Effector memory CD8-positive, alpha-beta T cell (primary cell): Measurements from ENCODE around the gene GSTT2B.
"Not testable (repeated sequence)": the region's sequence is repeated elsewhere in the genome, so short reads cannot be mapped to it uniquely, and the experiment has no call there.

Experiments used
- ATAC-seq: fragments of 150-1000 bp; cut with Tn5 transposase; replicated peaks from 2 replicates; pipeline ENCODE4 v1.10.0; 2021; ENCODE audit warnings: mild to moderate bottlenecking, moderate library complexity
- DNase-seq, 3 experiments: peaks; one replicate each; pipeline ENCODE4 v3.0.0; 2021
- H3K27ac Mint-ChIP-seq, 2 donors: one replicate each; pipeline ENCODE4 v1.8.0; 2022; ENCODE audit warnings: mild to moderate bottlenecking in 2 of 2, mixed read lengths in 2 of 2, moderate library complexity in 2 of 2
- H3K27me3 Mint-ChIP-seq, 2 donors: one replicate each; pipeline ENCODE4 v1.8.0; 2022; ENCODE audit warnings: mixed read lengths in 2 of 2
- H3K36me3 Mint-ChIP-seq: one replicate; pipeline ENCODE4 v1.8.0; 2022; ENCODE audit warnings: mild to moderate bottlenecking, moderate library complexity, mixed read lengths; ENCODE audit not compliant: insufficient read depth
- H3K4me1 Mint-ChIP-seq, 2 donors: one replicate each; pipeline ENCODE4 v1.8.0; 2022; ENCODE audit warnings: low read depth in 2 of 2, mixed read lengths in 2 of 2
- H3K4me3 Mint-ChIP-seq, 2 donors: one replicate each; pipeline ENCODE4 v1.8.0; 2022; ENCODE audit warnings: mild to moderate bottlenecking in 2 of 2, mixed read lengths in 2 of 2, moderate library complexity in 2 of 2
- H3K9me3 Mint-ChIP-seq, 2 donors: one replicate each; pipeline ENCODE4 v1.8.0; 2022; ENCODE audit warnings: mixed read lengths in 2 of 2

Gene GSTT2B

DNA sequence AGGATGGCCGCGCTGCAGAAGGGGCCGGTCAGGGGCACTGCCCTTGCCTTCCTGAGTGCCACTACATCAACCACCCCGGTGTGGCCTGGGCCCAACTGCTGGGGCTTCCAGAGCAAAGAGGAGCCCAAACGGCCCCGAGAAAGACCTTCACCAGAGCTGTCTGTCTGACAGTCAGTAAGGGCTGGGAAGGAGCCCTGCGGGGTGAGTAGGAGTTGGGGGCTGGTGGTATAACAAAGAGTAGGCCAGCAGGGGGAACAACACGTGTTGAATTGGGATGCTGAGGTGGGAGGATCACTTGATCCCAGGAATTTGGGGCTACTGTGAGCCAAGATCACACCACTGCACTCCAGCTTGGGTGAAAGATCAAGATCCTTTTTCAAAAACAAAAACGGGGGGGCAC is 40.3 kb upstream of the GSTT2B start:
- Mint-ChIP-seq H3K27me3 (peaks cover 8 to 10% of the 10 kb centered on the region in 2 donors), H3K4me1 (peaks cover 0 to under 1% of the 10 kb centered on the region in 2 donors), H3K36me3 (peaks cover 4% of the 10 kb centered on the region), H3K27ac (no peak overlapping the region), H3K9me3 (no peaks in the 10 kb centered on the region), H3K4me3 (no peak overlapping the region)
- ATAC-seq (no peak), DNase-seq (no peak)

DNA sequence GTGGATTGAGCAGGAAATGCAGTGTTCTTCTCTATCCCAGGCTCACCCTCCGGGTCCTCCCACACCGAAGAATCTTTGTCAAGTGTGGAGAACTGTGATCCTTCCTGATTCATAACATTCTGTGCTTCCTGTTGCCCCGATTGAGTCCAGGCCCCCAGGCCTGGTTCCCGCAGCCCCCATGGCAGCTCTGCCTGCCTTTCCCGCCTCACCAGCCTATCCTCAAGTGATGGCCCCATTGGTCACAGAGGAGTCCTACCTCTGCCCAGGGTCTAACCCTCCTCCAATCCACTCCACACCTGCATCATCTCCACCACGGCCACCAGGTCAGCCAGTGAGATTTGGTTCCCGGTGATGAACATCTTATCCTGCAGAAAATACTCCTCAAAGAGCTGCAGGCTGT is 38.8 kb upstream of the GSTT2B start:
- ATAC-seq, H3K36me3 Mint-ChIP-seq, H3K4me3 Mint-ChIP-seq, H3K9me3 Mint-ChIP-seq, H3K4me1 Mint-ChIP-seq, DNase-seq: not testable (repeated sequence)
- H3K27me3 Mint-ChIP-seq: peaks cover 8 to 10% of the 10 kb centered on the region in 2 donors
- H3K27ac Mint-ChIP-seq: peak overlapping the region in 1 of 2 donors; percentile 63

DNA sequence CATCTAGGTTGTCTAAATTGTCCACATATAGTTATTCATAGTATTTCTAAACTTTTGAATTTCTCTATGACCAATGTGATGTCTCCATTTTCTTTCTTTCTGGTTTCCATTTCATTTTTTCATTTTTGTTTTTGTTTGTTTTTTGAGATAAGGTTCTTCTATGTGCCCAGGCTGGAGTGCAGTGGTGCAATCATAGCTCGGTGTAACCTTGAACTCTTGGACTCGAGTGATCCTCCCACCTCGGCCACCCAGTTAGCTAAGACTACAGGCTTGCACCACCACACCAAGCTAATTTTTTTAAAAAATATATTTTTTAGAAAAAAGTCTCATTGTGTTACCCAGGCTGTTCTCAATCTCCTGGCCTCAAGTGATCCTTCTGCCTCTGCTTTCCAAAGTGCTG is 36.1 kb upstream of the GSTT2B start:
- ATAC-seq (no peak), DNase-seq (no peak)
- Mint-ChIP-seq H3K9me3 (no peaks in the 10 kb centered on the region), H3K4me1 (peaks cover 0 to 2% of the 10 kb centered on the region in 2 donors), H3K4me3 (no peak overlapping the region), H3K27me3 (peaks cover 6 to 9% of the 10 kb centered on the region in 2 donors), H3K36me3 (peaks cover 4% of the 10 kb centered on the region), H3K27ac (no peak overlapping the region)

- H3K27me3 Mint-ChIP-seq, DNase-seq, H3K27ac Mint-ChIP-seq, H3K4me1 Mint-ChIP-seq, H3K9me3 Mint-ChIP-seq, H3K4me3 Mint-ChIP-seq, ATAC-seq, H3K36me3 Mint-ChIP-seq: not testable (repeated sequence)
These were observed 32.7 kb upstream of the GSTT2B start for GRCh38 chr22:23993581-23994177.

DNA sequence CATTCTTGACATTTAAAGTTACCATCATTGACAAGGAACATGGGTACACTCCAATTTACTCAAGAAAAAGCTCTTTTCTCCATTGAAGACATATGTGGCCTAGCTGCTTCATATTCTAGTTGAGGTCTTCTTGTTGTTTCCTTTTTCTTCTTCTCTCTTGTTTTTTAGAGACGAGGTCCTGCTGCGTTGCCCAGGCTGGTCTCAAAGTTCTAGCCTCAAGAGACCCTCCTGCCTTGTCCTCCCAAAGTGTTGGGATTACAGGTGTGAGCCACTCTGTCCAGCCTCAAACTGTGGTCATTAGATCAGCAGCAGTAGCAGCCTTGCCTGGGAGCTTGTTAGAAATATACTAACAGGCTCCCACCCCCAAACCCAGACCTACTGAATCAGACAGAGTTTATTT is 32.1 kb upstream of the GSTT2B start:
- not testable (repeated sequence) for H3K4me3 Mint-ChIP-seq, H3K36me3 Mint-ChIP-seq, ATAC-seq, H3K9me3 Mint-ChIP-seq, DNase-seq, H3K27ac Mint-ChIP-seq, H3K4me1 Mint-ChIP-seq, H3K27me3 Mint-ChIP-seq

DNA sequence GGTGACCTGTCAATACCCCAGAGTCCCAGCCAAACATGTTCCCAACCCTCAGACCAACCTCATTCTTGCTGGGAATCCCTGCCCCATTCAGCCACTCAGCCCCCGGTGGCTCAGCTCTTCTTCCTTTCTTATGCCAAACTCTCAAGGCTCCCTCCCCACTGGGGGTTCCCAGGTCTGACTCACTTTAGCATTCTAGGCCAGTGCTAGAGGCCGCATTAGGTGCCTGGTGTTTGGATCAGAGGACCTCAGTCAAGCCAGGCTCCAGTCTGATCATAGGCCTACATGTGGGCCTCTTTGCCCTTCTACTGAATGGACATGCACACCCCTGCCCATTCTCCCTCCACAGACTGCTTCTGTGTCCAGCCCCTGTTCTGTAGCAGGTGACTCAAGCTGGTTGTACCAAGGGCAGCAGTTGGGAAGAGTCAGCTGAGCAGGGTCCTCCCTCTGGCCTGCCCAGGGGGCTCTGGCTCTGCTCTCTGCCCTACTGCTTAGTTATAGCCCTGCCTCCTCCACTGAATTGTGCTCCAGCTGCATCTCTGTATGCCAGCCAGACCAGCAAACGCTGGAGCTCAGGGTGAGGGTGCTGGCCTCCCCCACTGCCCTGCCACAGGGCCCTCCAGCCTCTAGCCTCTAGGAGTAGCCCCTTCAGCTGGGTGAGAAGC is 28.7 kb upstream of the GSTT2B start:
- not testable (repeated sequence) for DNase-seq, ATAC-seq, H3K9me3 Mint-ChIP-seq, H3K27me3 Mint-ChIP-seq, H3K4me3 Mint-ChIP-seq, H3K36me3 Mint-ChIP-seq, H3K4me1 Mint-ChIP-seq
- H3K27ac Mint-ChIP-seq: peak overlapping the region in 1 of 2 donors; percentile 65

DNA sequence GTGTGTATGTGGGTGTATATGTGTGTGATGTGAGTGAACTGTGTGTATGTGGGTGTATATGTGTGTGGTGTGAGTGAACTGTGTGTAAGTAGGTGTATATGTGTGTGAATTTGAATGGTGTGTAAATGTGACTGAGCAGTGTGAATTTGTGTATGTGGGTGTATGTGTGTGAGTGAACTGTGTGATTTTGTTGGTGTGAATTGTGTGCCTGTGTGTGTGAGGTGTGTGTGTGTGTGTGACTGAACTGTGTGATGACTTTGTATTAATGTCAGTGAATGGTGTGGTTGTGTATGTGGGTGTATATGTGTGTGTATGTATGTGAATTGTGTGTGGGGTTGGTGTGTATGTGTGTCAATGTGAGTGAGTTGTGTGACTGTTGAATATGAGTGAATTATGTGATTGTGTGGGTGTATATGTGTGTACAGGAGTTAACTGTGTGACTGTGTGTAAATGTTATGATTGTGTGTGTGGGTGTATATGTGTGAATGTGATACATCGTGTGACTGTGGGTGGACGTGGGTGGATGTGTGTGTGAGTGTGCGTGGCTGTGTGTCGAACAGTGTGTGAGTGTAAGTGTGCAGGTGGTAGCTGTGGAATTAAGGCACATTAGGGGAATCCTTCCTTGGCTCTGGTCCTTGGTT is 25.7 kb upstream of the GSTT2B start:
- H3K36me3 Mint-ChIP-seq, H3K4me1 Mint-ChIP-seq, H3K27me3 Mint-ChIP-seq, H3K9me3 Mint-ChIP-seq, DNase-seq, H3K4me3 Mint-ChIP-seq, ATAC-seq, H3K27ac Mint-ChIP-seq: not testable (repeated sequence)

DNA sequence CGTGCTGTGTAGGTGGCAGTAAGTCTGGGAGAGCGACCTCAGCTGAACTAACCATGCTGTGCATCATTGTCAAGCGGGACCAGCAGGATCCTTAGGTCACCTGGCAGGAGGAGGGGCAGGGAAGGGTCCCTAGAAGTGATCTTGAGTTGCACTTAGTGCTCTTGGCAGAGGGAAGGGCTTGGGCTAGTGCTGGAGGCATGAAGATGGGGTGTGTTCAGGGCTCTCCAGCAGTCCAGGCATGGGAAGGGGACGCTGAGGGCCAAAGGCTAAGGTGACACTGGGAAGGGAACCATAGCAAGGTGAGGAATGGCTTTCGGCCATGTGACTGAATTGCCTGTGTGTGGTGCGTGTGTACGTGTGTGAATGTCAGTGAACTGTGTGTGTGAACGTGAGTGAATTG is 25.1 kb upstream of the GSTT2B start:
- not testable (repeated sequence) for H3K9me3 Mint-ChIP-seq, ATAC-seq, H3K27ac Mint-ChIP-seq, H3K36me3 Mint-ChIP-seq, H3K4me1 Mint-ChIP-seq, H3K4me3 Mint-ChIP-seq, DNase-seq, H3K27me3 Mint-ChIP-seq

DNA sequence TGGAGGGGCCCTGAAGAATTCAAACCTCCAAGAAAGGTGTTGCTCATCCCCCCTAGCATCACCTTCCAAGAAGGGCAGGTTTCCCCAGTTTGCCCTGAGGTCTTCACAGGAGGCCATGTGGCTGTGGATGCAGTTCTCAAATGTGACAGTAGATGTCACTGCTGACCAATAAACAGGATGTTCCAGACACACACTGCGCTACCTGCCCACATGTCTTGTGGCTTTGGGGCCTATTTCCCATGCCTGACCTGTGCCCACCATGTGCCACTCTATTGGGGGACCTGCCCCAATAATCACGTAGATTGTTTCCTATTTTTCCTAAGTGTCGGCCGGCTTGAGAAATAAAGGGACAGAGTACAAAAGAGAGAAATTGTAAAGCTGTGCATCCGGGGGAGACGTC is 23.4 kb upstream of the GSTT2B start:
- peaks cover 3 to 4% of the 10 kb centered on the region in 2 donors for H3K4me1 Mint-ChIP-seq
- peak overlapping the region in 1 of 2 donors; percentile 23 for H3K27ac Mint-ChIP-seq
- no peaks in the 10 kb centered on the region for H3K27me3 Mint-ChIP-seq
- H3K9me3 Mint-ChIP-seq: no peaks in the 10 kb centered on the region
- DNase-seq: peak; percentile 29 to 50 (median 34)
- H3K36me3 Mint-ChIP-seq: no peaks in the 10 kb centered on the region
- H3K4me3 Mint-ChIP-seq: no peak overlapping the region
- peak; percentile 91 for ATAC-seq

GRCh38 chr22:23980567-23980966 is 19.6 kb upstream of the GSTT2B start:
- H3K9me3 Mint-ChIP-seq, H3K4me1 Mint-ChIP-seq, H3K27me3 Mint-ChIP-seq, H3K36me3 Mint-ChIP-seq, H3K27ac Mint-ChIP-seq, ATAC-seq, H3K4me3 Mint-ChIP-seq, DNase-seq: not testable (repeated sequence)

DNA sequence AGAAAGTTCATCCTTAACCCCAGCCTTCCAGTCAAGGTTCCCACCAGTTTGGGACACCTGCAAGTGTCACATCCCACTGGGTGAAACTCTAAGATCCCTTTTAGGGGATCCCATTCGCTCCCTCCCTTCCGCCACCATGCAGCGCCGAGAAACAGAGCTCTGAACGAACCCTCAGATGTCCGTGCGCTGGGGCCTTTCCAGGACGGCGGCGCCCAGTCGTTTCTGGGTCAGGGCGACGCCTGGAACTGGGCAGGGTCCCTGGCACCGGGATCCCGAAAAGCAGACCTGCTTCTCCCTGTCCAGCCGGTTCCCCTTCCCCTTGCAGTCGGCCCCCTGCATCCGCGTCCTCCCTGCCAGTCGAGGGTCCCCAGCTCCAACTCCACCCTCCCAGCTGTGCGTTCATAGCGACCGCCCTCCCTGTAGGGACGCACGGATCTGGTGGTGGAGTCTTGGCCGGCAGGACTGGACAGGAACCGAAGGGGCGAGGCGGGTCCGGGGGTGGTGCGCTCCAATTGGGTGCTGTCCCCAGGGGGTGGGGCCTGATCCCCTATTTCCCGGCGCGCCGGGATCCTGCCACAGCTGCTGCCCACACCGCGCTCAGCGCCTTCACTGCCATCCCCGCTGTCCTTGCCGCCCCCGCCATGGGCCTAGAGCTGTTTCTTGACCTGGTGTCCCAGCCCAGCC is 18.7 kb upstream of the GSTT2B start, which contains the start of gene GSTT2:
Gene GSTT2 (plus strand): TSS at position 578 of the 684 bp plus-strand sequence.
- not testable (repeated sequence) for H3K4me1 Mint-ChIP-seq, H3K27ac Mint-ChIP-seq, H3K36me3 Mint-ChIP-seq, H3K9me3 Mint-ChIP-seq, H3K4me3 Mint-ChIP-seq, H3K27me3 Mint-ChIP-seq, DNase-seq, ATAC-seq

DNA sequence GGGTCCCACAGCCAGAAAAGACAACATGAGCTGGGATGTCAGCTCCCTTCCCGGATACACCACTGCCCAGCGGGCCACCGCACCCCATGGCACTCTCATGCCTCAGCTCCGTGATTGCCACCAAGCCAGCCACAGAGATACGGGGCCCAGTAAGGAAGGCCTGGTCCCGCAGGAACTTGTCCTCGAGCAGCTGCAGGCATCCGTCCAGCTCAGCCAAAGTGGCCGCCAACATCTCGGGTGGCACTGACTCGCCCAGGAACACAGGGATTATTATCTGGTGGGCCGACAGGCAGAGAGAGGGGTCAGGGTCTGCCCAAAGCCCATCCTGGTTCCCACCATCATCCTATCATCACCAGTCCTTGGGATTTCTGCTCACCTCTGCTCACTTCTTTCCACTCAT is 16.3 kb upstream of the GSTT2B start:
- H3K4me1 Mint-ChIP-seq, DNase-seq, H3K4me3 Mint-ChIP-seq, H3K36me3 Mint-ChIP-seq, H3K9me3 Mint-ChIP-seq, ATAC-seq, H3K27ac Mint-ChIP-seq, H3K27me3 Mint-ChIP-seq: not testable (repeated sequence)

GRCh38 chr22:23974836-23975352 is 13.9 kb upstream of the GSTT2B start:
- peaks cover 16 to 18% of the 10 kb centered on the region in 2 donors for H3K4me1 Mint-ChIP-seq
- not testable (repeated sequence) for H3K4me3 Mint-ChIP-seq, DNase-seq, H3K9me3 Mint-ChIP-seq, H3K27me3 Mint-ChIP-seq, H3K27ac Mint-ChIP-seq
- peaks cover 15% of the 10 kb centered on the region for H3K36me3 Mint-ChIP-seq
- ATAC-seq: peak; percentile 39
